PC-9 (cell line): ENCODE measurements around the gene EML1. TPM values are rescaled to one million over a fixed set of nuclear protein-coding genes. Genes with fewer than 3 reads are reported as not detected.

ENCODE experiments used
- BruUV-seq: library from RNA; stranded (reverse); fragments of 400-500 nt; replicated peaks from 2 replicates; lab custom pipeline; 2021; lab: Mats Ljungman, UMichigan
- CTCF ChIA-PET: fragments of 300-600 bp; sonication (Branson Sonifier 250); formaldehyde crosslinking; loops from one replicate; lab custom pipeline; 2022; ENCODE audit warnings: antibody characterized with exemption; lab: Charles Lee
- POLR2A ChIA-PET: fragments of 300-600 bp; sonication (Branson Sonifier 250); formaldehyde crosslinking; loops from one replicate; lab custom pipeline; 2022; ENCODE audit warnings: antibody characterized with exemption; ENCODE audit not compliant: unreplicated experiment; lab: Charles Lee
- DNase-seq, 2 experiments: peaks; one replicate each; pipeline versions ENCODE4 v3.0.0 to v3.0.0-alpha.2; 2015 to 2022; ENCODE audit warnings: mixed read lengths in 1 of 2
- H2AFZ ChIP-seq: fragments of 200-600 bp; sonication (generic); 2 replicates; pipeline ENCODE4 v1.8.1; 2017; ENCODE audit warnings: antibody characterized with exemption
- H3F3A ChIP-seq: fragments of 200-600 bp; sonication (generic); 2 replicates; pipeline ENCODE4 v1.8.1; 2017; ENCODE audit warnings: antibody characterized with exemption, mild to moderate bottlenecking, low read depth; ENCODE audit not compliant: insufficient read depth
- H3K27ac ChIP-seq: fragments of 200-600 bp; sonication (generic); 2 replicates; pipeline ENCODE4 v1.6.1; 2016; ENCODE audit warnings: mixed run types
- H3K27me3 ChIP-seq: fragments of 200-600 bp; sonication (generic); 2 replicates; pipeline ENCODE4 v1.6.1; 2016; ENCODE audit warnings: low read depth, mixed run types; ENCODE audit not compliant: insufficient read depth
- H3K36me3 ChIP-seq: fragments of 200-600 bp; sonication (generic); 2 replicates; pipeline ENCODE4 v1.6.1; 2016; ENCODE audit warnings: low read depth, mixed run types
- H3K4me1 ChIP-seq: fragments of 200-600 bp; sonication (generic); replicated peaks from 2 replicates; pipeline ENCODE4 v1.6.1; 2016; ENCODE audit warnings: mixed run types; ENCODE audit not compliant: insufficient read depth
- H3K4me2 ChIP-seq: fragments of 200-600 bp; sonication (generic); 2 replicates; pipeline ENCODE4 v1.6.1; 2017; ENCODE audit warnings: mixed run types
- H3K4me3 ChIP-seq: fragments of 200-600 bp; sonication (generic); 2 replicates; pipeline ENCODE4 v1.6.1; 2016; ENCODE audit warnings: mixed run types
- H3K79me2 ChIP-seq: fragments of 200-600 bp; sonication (generic); 2 replicates; pipeline ENCODE4 v1.6.1; 2017; ENCODE audit warnings: low read depth, mixed run types
- H3K9me2 ChIP-seq: fragments of 200-600 bp; sonication (generic); 2 replicates; pipeline ENCODE4 v1.8.1; 2017; ENCODE audit warnings: mild to moderate bottlenecking; ENCODE audit not compliant: insufficient read depth
- H3K9me3 ChIP-seq: fragments of 200-600 bp; sonication (generic); 2 replicates; pipeline ENCODE4 v1.8.1; 2016; ENCODE audit warnings: low read depth; ENCODE audit not compliant: insufficient read depth
- H4K20me1 ChIP-seq: fragments of 200-600 bp; sonication (generic); 2 replicates; pipeline ENCODE4 v1.8.1; 2017; ENCODE audit not compliant: insufficient read depth
- CTCF ChIP-seq: fragments of 200-600 bp; sonication (generic); conservative IDR thresholded peaks from 2 replicates; pipeline ENCODE4 v1.6.1; 2017; ENCODE audit warnings: mixed run types, antibody characterized with exemption, mild to moderate bottlenecking, moderate library complexity
- EZH2 ChIP-seq: fragments of 200-600 bp; sonication (generic); IDR thresholded peaks from 2 replicates; pipeline ENCODE4 v1.8.0; 2017; ENCODE audit warnings: antibody characterized with exemption, low read depth
- intact Hi-C: fragments of 100-400 bp; cut with micrococcal nuclease; formaldehyde crosslinking; loops from one replicate; pipeline ENCODE4 v1.10.0; 2022; ENCODE audit not compliant: unreplicated experiment
- total RNA-seq: library from RNA; stranded (reverse); gene quantifications from 2 replicates; pipeline ENCODE4 v1.2.3, GENCODE V29; 2021

The EML1 gene
- total RNA-seq, 1 experiment from 2014 or later = 1.8 TPM

- Histone ChIP-seq H3K4me3 (no peak overlapping the region), H4K20me1 (no peaks in the 10 kb centered on the region), H3K27me3 (no peaks in the 10 kb centered on the region), H3K9me3 (no peaks in the 10 kb centered on the region), H3K27ac (no peak overlapping the region), H2AFZ (no peak overlapping the region), H3K79me2 (no peaks in the 10 kb centered on the region), H3K4me1 (no peaks in the 10 kb centered on the region), H3K9me2 (no peaks in the 10 kb centered on the region), H3K36me3 (no peaks in the 10 kb centered on the region), H3K4me2 (no peak overlapping the region), H3F3A (no peaks in the 10 kb centered on the region)
- POLR2A ChIA-PET = no interaction called here
- TF ChIP-seq CTCF (no peak), EZH2 (no peak)
- CTCF ChIA-PET = no interaction called here
- BruUV-seq = no TSS peak
- DNase-seq = no peak
- intact Hi-C loops = no loop called here
These were observed 44.6 kb downstream of the EML1 start for GRCh38 chr14:99837822-99838221.

GRCh38 chr14:99838639-99839134, 45.5 kb downstream of the EML1 start:
- Histone ChIP-seq H3K4me1 (no peaks in the 10 kb centered on the region), H3K9me3 (no peaks in the 10 kb centered on the region), H3K9me2 (no peaks in the 10 kb centered on the region), H3K4me2 (no peak overlapping the region), H3F3A (no peaks in the 10 kb centered on the region), H4K20me1 (no peaks in the 10 kb centered on the region), H3K27ac (no peak overlapping the region), H2AFZ (no peak overlapping the region), H3K79me2 (no peaks in the 10 kb centered on the region), H3K27me3 (no peaks in the 10 kb centered on the region), H3K4me3 (no peak overlapping the region), H3K36me3 (no peaks in the 10 kb centered on the region)
- intact Hi-C loops = no loop called here
- CTCF ChIA-PET = no interaction called here
- no peak for TF ChIP-seq EZH2
- no peak for TF ChIP-seq CTCF
- POLR2A ChIA-PET = interaction anchor here (0.7 kb wide), 1 partner anchor 13 kb away, joined by 6 read pairs; no protein-coding TSS in a partner anchor
- DNase-seq = peak; percentile 3 to 57
- BruUV-seq = no TSS peak

GRCh38 chr14:99839696-99840095, 46.5 kb downstream of the EML1 start:
- no TSS peak for BruUV-seq
- Histone ChIP-seq H3K4me2 (no peak overlapping the region), H4K20me1 (no peaks in the 10 kb centered on the region), H3K27me3 (no peaks in the 10 kb centered on the region), H3K4me3 (no peak overlapping the region), H3K9me2 (no peaks in the 10 kb centered on the region), H3F3A (no peaks in the 10 kb centered on the region), H3K4me1 (no peaks in the 10 kb centered on the region), H3K79me2 (no peaks in the 10 kb centered on the region), H3K27ac (no peak overlapping the region), H3K36me3 (no peaks in the 10 kb centered on the region), H2AFZ (no peak overlapping the region), H3K9me3 (no peaks in the 10 kb centered on the region)
- intact Hi-C loops = no loop called here
- ChIA-PET CTCF (no interaction called here), POLR2A (no interaction called here)
- no peak for DNase-seq
- TF ChIP-seq CTCF (no peak), EZH2 (no peak)
